Amygdala (tissue), 56 donors: Measurements from ENCODE around the gene PRPF38A.
"Not testable (repeated sequence)": the region's sequence is repeated elsewhere in the genome, so short reads cannot be mapped to it uniquely, and the experiment has no call there.

Experiments
- DNase-seq, 56 donors: peaks; one replicate each; lab custom pipeline; 2025; lab: John Stamatoyannopoulos, UW

Gene PRPF38A, protein sequence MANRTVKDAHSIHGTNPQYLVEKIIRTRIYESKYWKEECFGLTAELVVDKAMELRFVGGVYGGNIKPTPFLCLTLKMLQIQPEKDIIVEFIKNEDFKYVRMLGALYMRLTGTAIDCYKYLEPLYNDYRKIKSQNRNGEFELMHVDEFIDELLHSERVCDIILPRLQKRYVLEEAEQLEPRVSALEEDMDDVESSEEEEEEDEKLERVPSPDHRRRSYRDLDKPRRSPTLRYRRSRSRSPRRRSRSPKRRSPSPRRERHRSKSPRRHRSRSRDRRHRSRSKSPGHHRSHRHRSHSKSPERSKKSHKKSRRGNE

DNA sequence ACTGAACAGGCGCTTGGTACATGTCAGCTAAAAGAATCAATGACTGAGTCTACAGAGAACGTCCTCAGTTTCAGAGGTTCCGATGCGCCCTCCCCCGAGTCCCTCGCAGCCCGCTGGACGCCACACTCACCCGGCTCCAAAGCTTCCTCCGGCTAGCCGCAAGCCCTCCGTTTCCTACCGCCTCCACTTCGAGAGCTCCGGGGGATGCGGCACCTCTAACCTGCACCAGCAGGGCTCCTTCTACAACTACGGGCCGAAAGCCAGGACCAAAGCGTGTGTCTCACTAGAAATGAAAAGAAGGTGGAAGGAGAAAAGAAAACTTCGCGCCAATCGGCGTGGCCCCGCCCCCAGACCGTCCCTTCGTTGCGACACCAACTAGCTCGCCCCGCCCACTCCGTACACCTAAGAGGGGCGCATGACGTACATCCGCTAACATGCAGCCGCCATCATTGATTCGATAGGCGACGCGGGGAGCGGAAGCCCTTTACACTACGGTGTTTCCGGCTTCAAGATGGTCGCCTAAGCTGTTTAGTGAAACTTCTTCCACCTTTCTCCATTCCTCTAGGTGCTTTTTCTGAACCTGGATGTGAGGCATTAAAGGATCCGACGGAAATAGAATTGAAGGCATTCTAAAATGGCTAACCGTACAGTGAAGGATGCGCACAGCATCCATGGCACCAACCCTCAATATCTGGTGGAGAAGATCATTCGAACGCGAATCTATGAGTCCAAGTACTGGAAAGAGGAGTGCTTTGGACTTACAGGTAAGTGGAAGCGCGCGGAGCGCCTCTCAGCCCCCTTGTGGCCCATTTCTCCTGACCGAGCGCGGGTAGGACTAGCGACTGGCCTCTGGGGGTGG is at the start of gene PRPF38A, which contains the start of gene ORC1:
TSS of gene PRPF38A (plus strand) at position 487 of the 859 bp plus-strand sequence. CDS start at position 635, 148 bp downstream.
TSS of gene ORC1 (minus strand) at position 308 of the 859 bp plus-strand sequence. CDS start 2,200 bp downstream, outside the sequence.
- peak; percentile 36 to 98 (median 93) for DNase-seq

DNA sequence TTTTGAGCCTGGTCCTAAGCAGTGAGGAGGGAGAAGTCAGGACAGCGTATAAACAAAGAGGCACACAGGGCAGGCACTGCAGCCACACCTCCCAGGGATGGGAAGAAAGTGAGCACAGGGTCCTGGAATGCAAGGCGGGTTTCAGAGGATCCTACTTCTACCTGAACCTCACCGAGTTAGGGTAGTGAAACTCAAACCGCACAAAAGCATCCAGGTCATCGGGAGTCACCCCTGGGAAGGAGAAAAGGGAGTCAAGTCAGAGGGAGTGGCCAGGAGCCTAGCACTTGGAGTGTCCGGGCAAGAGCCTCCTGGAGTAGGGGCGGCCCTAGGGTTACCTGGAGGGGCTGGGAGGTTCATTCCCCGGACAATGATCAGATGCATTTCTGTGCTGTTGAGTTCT is 49.0 kb upstream of the PRPF38A start:
- DNase-seq = no peak

DNA sequence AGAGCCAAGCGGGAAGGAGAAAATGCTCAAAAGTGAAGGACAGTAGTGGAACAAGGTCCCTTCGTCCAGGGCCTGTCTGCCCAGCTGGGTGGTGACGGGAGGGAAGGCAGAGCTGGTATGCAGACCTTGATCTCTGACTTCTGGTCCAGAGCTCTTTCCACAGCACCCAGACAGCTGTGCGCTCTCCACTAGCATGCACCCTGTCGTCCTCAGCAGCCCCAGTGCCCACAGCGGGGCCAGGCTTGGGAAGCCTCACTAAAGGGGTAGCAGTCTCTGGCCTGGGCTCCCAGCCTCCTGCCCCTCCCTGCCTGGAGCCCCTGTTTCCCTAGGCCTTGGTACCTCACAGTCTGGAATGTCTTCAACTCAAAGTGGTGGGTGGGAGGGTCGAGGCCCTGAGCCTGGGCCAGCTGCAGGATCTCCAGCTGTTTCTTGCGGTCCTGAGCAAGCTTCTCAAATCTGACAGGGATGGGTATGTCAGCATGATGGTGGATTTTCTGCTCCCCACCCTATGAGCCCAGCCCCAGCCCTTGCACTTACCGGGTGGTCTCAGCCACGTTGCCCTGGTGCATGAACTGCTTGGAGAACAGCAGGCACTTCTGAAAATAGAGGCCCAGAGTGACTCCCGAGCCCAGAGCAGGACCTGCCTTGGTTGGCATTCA is 48.4 kb upstream of the PRPF38A start:
- no peak for DNase-seq

DNA sequence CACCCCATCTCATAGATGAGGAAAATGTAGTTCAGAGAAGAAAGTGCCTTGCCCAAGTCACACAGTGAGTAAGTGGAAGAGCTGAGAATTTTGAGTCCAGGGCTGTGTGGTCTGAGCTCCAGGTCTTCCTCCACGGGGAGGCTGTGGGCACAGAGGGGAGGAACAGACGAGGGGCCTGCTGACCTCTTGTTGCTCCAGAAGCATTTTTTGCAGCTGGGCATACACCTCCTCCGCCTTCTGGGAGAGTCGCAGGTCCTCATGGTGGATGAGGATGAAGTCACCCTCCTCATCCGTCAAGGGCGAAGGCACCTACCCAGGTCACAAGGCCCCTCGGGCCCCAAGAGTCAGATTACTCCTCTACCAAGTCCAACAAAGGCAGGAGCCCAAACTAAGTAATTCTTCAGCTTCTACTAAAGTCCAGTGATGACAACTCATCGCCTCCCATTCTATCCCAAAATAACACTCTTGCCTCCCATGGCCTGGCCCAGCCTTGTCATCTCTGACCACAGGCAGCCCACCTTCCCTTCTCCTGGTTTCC is 47.5 kb upstream of the PRPF38A start:
- no peak for DNase-seq

DNA sequence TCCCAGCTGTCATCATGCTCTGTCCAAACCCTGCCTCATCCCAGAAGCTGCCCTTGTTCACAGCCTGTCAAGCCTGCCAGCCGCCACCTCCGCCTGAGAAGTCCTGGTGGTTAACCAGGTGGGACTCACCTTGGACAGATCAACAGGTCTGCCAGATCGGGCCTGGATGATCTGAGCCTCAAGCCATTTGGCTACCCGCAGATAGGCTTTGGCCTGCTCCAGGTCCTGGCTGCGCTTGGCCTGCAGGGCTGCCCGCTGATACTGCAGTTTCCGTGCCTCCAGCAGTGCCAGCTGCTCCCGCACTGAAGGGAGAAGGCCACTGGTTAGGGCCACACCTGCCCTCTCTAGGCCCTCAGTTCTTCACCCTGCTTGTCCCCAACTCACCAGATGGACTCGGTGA is 47.0 kb upstream of the PRPF38A start:
- no peak for DNase-seq

DNA sequence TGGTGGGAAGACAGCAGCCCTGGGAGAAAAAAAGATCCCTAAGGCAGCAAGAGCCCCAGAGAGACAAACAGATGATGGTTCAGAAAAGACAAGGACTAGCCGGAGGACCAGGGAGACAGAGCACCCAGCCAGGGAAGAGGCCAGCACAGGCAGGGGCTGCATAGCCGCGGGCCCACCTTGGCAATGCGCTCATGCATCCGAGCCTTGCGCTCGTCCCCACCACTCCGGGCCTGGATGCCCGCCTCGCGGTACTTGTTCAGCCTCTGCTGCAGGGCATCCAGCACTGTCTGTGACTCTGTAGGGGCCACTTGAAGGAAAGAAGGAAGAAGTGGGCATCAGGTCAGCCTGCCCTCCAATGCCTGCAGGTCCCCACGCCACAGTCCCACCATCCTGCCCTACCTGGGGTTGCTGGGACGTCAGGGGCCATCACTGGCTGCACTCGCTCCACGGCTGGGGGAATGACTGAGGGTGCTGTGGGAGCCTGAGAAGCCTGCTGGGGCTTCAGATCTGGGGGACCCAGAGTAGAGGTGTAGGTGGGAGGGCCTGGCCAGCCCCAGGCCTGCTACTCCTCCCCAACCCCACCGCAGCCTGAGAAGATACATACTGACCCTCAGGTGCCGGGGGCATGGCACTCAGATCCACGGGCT is 45.4 kb upstream of the PRPF38A start:
- DNase-seq = no peak

DNA sequence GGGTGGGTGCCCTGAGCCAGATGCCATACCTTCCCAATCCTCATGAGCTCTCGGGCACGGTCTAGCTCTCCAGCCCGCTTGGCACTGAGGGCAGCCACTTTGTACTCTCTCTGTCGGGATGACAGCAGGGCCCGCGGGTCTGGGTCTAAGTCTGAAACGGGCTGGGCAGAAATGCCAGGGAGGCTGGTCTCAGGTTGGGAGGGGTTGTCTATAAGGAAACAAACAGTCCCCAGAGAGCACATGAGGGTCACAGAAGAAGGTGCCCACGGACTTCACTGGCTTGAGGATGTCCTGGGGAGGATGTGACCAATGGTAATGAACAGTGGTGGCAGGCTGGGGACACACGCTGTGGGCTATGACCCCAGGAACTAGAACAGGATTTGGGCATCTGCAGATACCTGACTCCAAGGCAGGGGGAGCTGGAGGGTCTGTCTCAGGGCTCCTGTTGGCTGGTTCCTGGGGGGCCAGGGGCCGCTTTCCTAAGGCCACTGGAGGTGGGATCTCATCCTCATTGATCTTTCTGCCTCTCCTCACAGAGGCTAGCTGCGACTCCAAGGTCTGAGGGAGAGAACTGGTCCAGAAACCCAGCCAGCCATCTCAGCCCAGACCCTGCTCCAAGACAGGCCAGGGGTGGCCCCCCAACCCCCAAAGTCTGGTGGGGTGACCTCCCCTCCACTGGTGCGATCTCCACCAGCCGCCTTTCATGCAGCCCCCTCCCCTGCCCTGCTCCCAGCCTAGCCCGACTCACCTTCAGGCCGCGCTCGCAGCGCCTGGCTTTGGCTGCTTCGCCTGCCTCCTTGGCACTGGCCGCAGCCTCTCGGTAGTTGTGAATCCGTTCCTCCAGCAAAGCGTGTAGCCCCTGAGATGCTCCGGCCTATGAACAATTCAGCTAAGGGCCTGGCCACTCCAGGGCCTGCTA is 44.5 kb upstream of the PRPF38A start:
- no peak for DNase-seq

DNA sequence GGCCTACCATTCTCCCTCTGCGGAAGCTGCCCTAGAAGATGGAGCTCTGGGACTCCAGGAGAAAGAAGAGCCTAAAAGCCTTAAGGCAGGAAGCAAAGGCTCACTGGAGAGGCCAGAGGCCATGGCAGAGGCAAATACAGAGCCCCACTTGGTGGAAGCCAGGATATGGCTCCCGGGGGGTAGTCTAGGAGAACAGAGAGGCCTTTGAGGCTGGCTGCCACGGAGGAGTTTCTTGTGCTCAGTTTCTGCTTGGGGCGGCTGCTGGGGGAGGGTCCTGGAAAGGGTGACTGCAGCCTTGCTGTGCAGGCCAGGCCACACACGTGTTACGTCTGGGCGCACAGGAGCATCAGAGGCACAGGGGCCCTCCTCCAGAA is 43.8 kb upstream of the PRPF38A start:
- no peak for DNase-seq

DNA sequence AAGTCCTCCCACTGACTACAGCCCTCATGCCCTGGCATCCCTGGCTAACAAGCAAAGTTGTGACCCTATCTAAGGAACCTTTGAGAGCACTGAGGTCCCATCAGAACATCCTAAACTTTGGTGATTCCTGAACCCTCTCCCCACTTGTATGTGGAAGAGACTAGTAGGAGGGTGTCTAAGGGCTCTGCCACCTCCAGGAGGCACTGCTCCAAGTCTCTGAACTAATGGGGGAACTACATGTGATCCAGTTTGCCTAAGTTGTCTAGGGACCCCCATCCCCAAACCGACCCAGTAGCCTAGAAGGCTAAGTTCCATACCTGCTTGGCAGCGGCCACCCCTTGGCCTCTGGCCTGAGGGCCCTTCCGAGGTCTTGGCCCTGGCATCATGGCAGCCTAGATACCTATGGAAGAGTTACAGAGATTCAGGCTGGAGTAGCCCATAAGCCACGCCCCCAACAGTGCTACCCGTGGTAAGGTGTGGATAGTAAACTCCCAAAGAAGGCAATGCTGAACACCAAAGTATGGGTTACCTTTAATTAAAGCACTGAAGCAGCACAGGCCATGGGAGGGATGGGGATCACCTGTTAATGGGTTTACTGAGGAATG is 40.1 kb upstream of the PRPF38A start:
- DNase-seq = no peak

DNA sequence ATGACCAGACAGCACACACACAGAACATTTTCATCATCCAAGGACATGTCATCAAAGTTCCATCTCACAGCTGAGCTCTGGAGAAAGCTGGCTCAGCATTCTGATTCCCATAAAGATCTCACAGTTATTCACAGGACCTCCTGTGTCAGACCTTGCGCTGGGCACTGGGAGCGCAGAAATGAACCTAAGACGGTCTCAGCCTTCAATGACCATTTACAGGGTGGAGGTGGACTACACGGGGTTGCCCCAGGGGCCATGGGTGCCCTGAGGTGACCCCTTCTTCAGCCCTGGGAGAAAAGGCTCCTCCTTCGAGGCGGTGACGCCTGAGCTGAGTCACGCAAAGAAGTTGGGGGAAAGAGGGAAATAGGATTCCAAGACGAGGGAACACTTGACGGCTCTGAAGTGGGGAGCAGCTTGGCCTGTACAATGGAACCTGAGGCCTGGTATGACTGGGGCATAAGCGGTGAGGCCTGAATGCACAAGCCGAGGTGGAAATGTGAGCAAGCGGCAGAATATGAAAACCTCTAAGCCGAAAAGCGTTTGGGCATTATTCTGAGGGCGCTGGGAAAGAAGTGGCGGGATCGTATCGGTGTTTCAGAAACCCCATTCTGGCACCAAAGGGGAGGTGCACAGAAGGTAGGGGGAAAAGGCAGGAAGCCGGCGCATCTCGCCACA is 39.2 kb upstream of the PRPF38A start:
- DNase-seq = peak in 26 of 56 donors; percentile 7 to 50 (median 29)

DNA sequence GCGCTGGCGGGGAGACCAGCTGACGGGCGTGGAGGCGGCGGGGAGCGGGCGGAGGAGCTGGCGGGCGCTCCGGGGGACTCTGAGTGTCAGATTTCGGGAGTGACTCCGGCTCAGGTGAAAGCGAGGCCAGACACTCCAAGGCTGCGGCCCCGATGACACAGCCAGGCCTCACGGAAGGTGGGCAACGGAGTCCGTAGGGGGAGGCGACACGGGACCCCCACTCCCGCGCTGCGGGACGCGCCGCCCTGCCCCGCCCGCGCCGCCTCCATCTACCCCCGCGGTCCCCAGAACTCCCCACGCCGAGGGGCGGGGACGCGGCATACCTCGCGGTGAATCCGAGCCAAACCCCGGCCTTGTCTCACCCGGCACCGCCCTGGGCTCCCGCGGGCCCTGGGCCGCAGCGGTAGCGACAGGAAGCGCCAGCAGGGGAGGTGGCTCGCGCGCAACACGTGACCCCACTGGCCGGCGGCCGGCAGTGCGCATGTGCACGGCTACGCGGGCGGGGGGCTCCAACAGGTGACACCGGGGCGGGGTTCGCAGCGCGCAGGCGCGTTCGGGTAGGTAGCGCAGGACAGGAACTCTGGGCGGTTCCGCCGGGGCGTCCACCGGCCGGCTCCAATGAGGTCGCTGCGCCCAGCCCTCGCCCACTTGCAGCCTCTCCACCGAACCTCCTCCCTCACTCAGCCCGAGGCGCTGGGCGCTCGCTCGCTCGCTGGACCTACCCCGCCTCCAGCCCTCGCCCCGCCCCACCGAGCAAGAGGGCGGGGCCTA is 38.5 kb upstream of the PRPF38A start, which contains the start of gene CC2D1B:
TSS of gene CC2D1B (minus strand) at position 460 of the 771 bp plus-strand sequence. CDS start 1,585 bp downstream, outside the sequence.
- DNase-seq = peak; percentile 62 to 98 (median 90)

DNA sequence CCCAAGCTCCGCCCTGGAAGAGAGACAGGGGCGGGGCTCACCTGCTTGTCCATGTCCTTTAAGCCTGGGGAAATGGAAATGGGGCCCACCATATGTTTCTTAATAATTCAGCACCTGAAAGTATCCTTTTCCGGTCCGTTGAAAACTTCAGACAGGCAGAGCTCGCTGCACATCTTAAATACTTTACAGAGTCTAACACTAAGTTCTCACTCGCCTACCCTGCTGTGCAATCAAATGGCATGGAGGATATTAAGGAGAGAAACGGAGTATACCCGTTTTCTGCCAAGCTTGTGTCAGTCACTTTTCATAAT is 37.9 kb upstream of the PRPF38A start:
- no peak for DNase-seq

DNA sequence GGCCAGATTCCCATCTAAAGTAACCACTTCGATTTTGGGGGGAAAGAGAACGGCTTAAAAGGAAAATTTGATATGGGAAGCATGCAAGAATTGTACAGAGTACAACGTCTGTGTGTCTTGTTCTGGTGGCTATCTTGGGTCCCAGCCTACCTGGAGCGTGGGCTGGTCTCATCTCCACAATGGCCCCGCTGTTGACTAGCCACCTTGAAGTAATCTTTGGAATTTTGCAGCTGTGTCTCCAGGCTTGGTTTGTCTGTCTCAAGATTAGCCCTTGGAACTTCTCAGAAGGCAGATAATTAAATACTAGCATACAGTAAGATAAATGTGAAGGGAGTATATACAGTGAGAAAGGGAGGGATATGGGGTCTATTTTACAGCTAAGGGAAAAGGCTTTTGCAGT is 37.1 kb upstream of the PRPF38A start:
- no peak for DNase-seq

DNA sequence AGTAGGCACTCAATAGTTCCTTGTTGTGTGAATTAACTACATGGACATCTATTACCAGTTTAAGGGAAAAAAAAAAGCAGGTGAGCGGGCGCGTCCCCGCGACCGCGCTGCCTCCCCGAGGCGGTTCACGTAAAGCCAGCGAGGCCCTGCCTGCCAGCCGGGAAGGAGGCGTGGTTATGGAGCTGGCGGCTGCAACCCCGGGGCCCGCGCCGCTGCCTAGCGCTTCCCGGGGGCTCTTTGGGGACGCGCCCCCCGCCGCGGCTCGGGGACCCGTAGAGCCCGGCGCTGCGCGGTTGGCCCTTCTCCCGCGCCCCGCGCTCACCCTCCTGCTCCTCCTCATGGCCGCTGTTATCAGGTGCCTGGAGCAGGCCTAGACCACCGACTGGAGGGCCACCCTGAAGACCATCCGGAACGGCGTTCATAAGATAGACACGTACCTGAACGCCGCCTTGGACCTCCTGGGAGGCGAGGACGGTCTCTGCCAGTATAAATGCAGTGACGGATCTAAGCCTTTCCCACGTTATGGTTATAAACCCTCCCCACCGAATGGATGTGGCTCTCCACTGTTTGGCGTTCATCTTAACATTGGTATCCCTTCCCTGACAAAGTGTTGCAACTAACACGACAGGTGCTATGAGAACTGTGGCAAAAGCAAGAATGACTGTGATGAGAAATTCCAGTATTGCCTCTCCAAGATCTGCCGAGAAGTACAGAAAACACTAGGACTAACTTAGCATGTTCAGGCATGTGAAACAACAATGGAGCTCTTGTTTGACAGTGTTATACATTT is 35.8 kb upstream of the PRPF38A start:
- peak in 32 of 56 donors; percentile 3 to 55 (median 26) for DNase-seq

DNA sequence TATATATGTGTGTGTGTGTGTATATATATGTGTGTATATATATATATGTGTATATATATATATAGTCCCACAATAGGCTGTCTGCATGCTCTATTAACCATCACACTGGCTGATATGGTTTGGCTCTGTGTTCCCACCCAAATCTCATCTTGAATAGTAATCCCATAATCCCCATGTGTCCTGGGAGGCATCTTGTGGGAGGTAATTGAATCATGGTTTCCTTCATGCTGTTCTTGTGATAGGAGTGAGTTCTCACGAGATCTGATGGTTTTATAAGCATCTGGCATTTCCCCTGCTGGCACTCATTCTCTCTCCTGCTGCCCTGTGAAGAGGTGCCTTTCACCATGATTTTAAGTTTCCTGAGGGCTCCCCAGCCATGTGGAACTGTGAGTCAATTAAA is 34.6 kb upstream of the PRPF38A start:
- DNase-seq = not testable (repeated sequence)

DNA sequence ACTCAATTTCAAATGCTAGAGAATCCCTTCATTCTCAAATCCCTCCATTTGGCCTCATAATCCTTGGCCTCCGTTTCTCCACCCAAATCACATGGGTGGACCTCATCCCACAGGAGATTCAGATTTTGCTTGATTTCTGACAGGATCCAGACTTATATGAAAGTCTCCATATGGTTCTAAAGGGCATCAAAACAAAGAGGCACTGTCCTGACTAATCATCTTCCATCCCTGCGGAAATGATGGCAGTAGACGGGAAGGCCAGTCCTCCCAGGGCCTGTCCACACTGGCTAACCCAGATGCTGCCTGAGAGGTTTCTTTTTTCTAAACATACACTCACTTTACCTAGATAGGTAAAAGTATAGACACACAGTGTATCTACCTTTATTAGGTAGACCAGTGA is 19.0 kb upstream of the PRPF38A start:
- no peak for DNase-seq

DNA sequence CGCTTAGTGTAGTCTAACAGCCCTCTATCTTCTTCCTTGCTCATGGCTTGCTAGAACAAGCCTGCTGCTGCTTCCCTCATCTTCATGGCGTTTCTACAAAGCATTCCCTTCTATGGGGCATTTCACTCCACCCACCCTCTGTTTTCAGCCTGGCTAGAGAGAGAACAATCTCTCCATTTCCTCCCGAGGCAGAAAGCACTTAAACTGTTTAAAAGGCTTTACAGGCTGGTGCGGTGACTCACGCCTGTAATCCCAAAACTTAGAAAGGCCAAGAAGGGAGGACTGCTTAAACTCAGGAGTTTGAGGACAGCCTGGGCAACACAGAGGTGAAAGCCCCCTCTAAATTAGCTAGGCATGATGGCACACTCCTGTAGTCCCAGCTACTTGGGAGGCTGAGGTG is 17.9 kb upstream of the PRPF38A start:
- no peak for DNase-seq
